ENCODE results near the gene PCDHGA1. TPM values are rescaled to one million over a fixed set of nuclear protein-coding genes. Genes with fewer than 3 reads are reported as not detected.

Gene PCDHGA1
- total RNA-seq, 1 donor from 2014 or later: 0.54 TPM

DNA sequence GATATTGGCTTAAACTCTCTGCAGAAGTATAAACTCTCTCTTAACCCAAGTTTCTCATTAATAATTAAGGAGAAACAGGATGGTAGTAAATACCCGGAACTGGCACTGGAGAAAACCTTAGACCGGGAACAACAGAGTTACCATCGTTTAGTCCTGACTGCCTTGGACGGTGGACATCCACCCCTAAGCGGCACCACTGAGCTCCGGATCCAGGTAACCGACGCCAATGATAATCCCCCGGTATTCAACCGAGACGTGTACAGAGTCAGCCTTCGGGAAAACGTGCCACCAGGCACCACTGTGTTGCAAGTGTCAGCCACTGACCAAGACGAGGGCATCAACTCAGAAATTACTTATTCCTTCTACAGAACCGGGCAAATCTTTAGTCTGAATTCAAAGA lies 68.3 kb downstream of the PCDHGA1 start:
- H3K36me3 Mint-ChIP-seq (ENCODE audit: low read depth): peaks cover 31% of the 10 kb centered on the region
- peaks cover 20% of the 10 kb centered on the region for H3K9me3 Mint-ChIP-seq
- DNase-seq (ENCODE audit: low read depth, low spot score): no peak
- TF ChIP-seq, protein P1, sequence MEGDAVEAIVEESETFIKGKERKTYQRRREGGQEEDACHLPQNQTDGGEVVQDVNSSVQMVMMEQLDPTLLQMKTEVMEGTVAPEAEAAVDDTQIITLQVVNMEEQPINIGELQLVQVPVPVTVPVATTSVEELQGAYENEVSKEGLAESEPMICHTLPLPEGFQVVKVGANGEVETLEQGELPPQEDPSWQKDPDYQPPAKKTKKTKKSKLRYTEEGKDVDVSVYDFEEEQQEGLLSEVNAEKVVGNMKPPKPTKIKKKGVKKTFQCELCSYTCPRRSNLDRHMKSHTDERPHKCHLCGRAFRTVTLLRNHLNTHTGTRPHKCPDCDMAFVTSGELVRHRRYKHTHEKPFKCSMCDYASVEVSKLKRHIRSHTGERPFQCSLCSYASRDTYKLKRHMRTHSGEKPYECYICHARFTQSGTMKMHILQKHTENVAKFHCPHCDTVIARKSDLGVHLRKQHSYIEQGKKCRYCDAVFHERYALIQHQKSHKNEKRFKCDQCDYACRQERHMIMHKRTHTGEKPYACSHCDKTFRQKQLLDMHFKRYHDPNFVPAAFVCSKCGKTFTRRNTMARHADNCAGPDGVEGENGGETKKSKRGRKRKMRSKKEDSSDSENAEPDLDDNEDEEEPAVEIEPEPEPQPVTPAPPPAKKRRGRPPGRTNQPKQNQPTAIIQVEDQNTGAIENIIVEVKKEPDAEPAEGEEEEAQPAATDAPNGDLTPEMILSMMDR (conservative IDR thresholded peaks at IDR 0.05): no peak
- H3K4me1 Mint-ChIP-seq: no peaks in the 10 kb centered on the region
- H3K4me3 Mint-ChIP-seq: no peak overlapping the region
- H3K27ac Mint-ChIP-seq (ENCODE audit: unreplicated experiment): no peak overlapping the region
- no peaks in the 10 kb centered on the region for H3K27me3 Mint-ChIP-seq (ENCODE audit: low read depth)

DNA sequence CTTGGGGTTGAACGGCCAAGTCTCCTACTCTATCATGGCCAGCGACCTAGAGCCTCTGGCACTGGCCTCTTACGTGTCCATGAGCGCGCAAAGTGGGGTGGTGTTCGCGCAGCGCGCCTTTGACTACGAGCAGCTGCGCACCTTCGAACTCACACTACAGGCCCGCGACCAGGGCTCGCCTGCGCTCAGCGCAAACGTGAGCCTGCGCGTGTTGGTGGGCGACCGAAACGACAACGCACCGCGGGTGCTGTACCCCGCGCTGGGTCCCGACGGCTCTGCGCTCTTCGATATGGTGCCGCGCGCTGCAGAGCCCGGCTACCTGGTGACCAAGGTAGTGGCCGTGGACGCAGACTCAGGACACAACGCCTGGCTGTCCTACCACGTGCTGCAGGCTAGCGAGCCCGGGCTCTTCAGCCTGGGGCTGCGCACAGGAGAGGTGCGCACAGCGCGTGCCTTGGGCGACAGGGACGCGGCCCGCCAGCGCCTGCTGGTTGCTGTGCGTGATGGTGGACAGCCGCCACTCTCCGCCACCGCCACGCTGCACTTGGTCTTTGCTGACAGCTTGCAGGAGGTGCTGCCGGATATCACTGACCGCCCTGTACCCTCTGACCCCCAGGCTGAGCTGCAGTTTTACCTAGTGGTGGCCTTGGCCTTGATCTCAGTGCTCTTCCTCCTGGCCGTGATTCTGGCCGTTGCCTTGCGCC lies 69.4 kb downstream of the PCDHGA1 start:
- DNase-seq (ENCODE audit: low read depth, low spot score): no peak
- TF ChIP-seq, protein P1 (conservative IDR thresholded peaks at IDR 0.05): no peak
- H3K27me3 Mint-ChIP-seq (ENCODE audit: low read depth): no peaks in the 10 kb centered on the region
- peaks cover 28% of the 10 kb centered on the region for H3K36me3 Mint-ChIP-seq (ENCODE audit: low read depth)
- no peak overlapping the region for H3K27ac Mint-ChIP-seq (ENCODE audit: unreplicated experiment)
- H3K9me3 Mint-ChIP-seq: peaks cover 25% of the 10 kb centered on the region
- no peaks in the 10 kb centered on the region for H3K4me1 Mint-ChIP-seq
- peak overlapping the region; percentile 8 for H3K4me3 Mint-ChIP-seq

DNA sequence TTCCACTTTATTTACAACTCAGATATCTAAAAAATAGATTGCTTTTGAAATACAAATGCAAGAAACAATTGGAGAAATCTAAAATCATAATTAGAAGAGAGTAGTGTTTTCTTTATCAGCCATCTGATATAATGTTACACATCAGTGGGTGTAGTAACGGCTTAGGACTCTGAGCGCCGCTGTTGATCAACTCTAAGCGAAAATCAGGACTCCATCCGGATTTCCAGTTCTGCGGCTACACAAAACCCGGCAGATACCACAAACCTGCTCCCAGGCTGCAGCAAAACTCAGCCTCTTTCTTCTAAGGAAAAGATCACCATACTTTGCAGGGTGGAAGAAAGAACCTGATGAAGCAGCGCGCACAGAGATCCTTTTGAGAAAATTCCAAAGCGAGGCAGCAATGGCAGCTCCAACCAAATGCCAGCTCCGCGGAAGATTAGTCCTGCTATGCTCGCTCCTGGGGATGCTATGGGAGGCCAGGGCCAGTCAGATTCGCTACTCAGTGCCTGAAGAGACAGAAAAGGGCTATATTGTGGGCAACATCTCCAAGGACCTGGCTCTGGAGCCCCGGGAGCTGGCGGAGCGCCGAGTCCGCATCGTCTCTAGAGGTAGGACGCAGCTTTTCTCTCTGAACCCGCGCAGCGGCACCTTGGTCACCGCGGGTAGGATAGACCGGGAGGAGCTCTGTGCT lies 72.4 kb downstream of the PCDHGA1 start, which contains the start of gene PCDHGA9:
PCDHGA9 (plus strand) TSS at position 226 of the 691 bp plus-strand sequence; CDS start at position 401, 175 bp downstream.
- H3K9me3 Mint-ChIP-seq: peaks cover 29% of the 10 kb centered on the region
- H3K4me3 Mint-ChIP-seq: no peak within 1 kb of the TSS
- DNase-seq (ENCODE audit: low read depth, low spot score): no peak
- no peaks in the 10 kb centered on the region for H3K27me3 Mint-ChIP-seq (ENCODE audit: low read depth)
- peaks cover 5% of the 10 kb centered on the region for H3K4me1 Mint-ChIP-seq
- H3K27ac Mint-ChIP-seq (ENCODE audit: unreplicated experiment): no peak within 1 kb of the TSS
- TF ChIP-seq, protein P1 (conservative IDR thresholded peaks at IDR 0.05): no peak
- peaks cover 29% of the 10 kb centered on the region for H3K36me3 Mint-ChIP-seq (ENCODE audit: low read depth)

DNA sequence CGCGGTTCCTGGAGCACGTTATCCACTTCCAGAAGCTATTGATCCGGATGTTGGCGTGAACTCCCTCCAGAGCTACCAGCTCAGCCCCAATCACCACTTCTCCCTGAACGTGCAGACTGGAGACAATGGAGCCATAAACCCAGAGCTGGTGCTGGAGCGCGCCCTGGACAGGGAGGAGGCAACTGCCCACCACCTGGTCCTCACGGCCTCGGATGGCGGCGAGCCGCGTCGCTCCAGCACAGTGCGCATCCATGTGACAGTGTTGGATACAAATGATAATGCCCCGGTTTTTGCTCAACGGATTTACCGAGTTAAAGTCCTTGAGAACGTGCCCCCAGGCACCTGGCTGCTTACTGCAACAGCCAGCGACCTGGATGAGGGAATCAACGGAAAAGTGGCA lies 73.1 kb downstream of the PCDHGA1 start:
- Mint-ChIP-seq H3K9me3 (peaks cover 32% of the 10 kb centered on the region), H3K36me3 (ENCODE audit: low read depth) (peaks cover 36% of the 10 kb centered on the region), H3K4me3 (no peak overlapping the region), H3K27me3 (ENCODE audit: low read depth) (peaks cover 2% of the 10 kb centered on the region), H3K27ac (ENCODE audit: unreplicated experiment) (no peak overlapping the region), H3K4me1 (peaks cover 10% of the 10 kb centered on the region)
- no peak for DNase-seq (ENCODE audit: low read depth, low spot score)
- TF ChIP-seq, protein P1 (conservative IDR thresholded peaks at IDR 0.05): no peak

DNA sequence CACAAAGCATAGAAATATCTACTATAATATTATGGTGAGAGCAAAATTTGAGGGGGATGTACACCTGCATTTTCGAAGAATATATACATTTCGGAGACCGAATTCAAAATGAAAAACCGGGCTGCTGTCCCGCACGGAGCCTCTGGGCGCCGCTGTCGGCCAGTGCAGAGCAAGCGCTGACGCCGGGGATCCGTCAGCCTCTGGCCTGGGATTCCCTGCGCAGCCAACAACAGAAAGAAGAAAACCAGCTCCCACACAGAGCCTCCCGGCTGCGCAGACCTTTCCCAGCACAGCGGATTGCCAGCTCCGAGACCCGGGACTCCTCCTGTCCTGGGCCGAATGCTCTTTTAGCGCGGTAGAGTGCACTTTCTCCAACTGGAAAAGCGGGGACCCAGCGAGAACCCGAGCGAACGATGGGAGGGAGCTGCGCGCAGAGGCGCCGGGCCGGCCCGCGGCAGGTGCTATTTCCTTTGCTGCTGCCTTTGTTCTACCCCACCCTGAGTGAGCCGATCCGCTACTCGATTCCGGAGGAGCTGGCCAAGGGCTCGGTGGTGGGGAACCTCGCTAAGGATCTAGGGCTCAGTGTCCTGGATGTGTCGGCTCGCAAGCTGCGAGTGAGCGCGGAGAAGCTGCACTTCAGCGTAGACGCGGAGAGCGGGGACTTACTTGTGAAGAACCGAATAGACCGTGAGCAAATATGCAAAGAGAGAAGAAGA lies 77.6 kb downstream of the PCDHGA1 start, which contains the start of gene PCDHGB6:
PCDHGB6 (plus strand) TSS at position 232 of the 716 bp plus-strand sequence; CDS start at position 414, 182 bp downstream.
- TF ChIP-seq, protein P1 (conservative IDR thresholded peaks at IDR 0.05): peak; percentile 82
- H3K36me3 Mint-ChIP-seq (ENCODE audit: low read depth): peaks cover 49% of the 10 kb centered on the region
- peak within 1 kb of the TSS; percentile 97 for H3K27ac Mint-ChIP-seq (ENCODE audit: unreplicated experiment)

More for the DNA sequence above, 77.6 kb downstream of the PCDHGA1 start, which contains the start of gene PCDHGB6:
- Mint-ChIP-seq H3K4me1 (peaks cover 30% of the 10 kb centered on the region), H3K9me3 (peaks cover 34% of the 10 kb centered on the region), H3K4me3 (peak within 1 kb of the TSS; percentile 91), H3K27me3 (ENCODE audit: low read depth) (peaks cover 16% of the 10 kb centered on the region)
- peak; percentile 81 for DNase-seq (ENCODE audit: low read depth, low spot score)
